HEK293 (cell line): ENCODE data around the gene PCDH9.

Experiments used
- CTCF ChIP-seq: fragments of 450-650 bp; formaldehyde crosslinking; IDR thresholded peaks from 2 replicates; pipeline ENCODE4 v1.5.1; 2016; ENCODE audit warnings: missing biosample characterization, missing genetic modification characterization
- TRIM28 ChIP-seq: IDR thresholded peaks from 2 replicates; pipeline ENCODE4 v1.6.1; 2011; ENCODE audit warnings: low read length, control low read depth, borderline replicate concordance
- ZNF311 ChIP-seq: fragments of 450-650 bp; formaldehyde crosslinking; IDR thresholded peaks from 2 replicates; pipeline ENCODE4 v1.5.1; 2017; ENCODE audit warnings: missing biosample characterization, missing genetic modification characterization, borderline replicate concordance
- ZNF529 ChIP-seq: fragments of 450-650 bp; formaldehyde crosslinking; IDR thresholded peaks from 2 replicates; pipeline ENCODE4 v1.5.1; 2017; ENCODE audit warnings: missing genetic modification characterization, missing biosample characterization; ENCODE audit not compliant: insufficient replicate concordance

- TF ChIP-seq ZNF529 (no peak), CTCF (no peak), ZNF311 (tag by site-specific recombination) (no peak), TRIM28 (no peak)
Observed at GRCh38 chr13:67183151-67183550, 47.0 kb downstream of the PCDH9 start.
